OCI-LY7 (cell line): ENCODE measurements around the gene CORIN.

ENCODE experiments used
- CTCF ChIP-seq: fragments of 200-600 bp; sonication (generic); conservative IDR thresholded peaks from 2 replicates; pipeline ENCODE4 v1.5.1; 2014; ENCODE audit warnings: mild to moderate bottlenecking, antibody characterized with exemption, low read length, moderate library complexity, mixed read lengths
- EZH2phosphoT487 ChIP-seq: fragments of 200-600 bp; sonication (generic); IDR thresholded peaks from 2 replicates; pipeline ENCODE4 v1.6.1; 2018; ENCODE audit warnings: low read depth, borderline replicate concordance, mild to moderate bottlenecking, mixed run types, antibody characterized with exemption, low read length, moderate library complexity, mixed read lengths

GRCh38 chr4:47856713-47857112 is 18.8 kb upstream of the CORIN start:
- TF ChIP-seq CTCF (no peak), EZH2phosphoT487 (no peak)
